H1 (cell line): Measurements from ENCODE around the gene PAPOLA. TPM values are rescaled to one million over a fixed set of nuclear protein-coding genes. Genes with fewer than 3 reads are reported as not detected.

Source experiments
- CTBP2 ChIP-seq: IDR thresholded peaks from 2 replicates; pipeline ENCODE4 v1.7.0; 2011; ENCODE audit warnings: borderline replicate concordance, mild to moderate bottlenecking, moderate library complexity, mixed read lengths, low read length; ENCODE audit not compliant: insufficient read depth, insufficient read length
- polyA plus RNA-seq, 7 experiments: library from polyadenylated mRNA; depleted of rRNA in 3 of 7; stranded (reverse) in 5 of 7; unstranded in 2 of 7; fragments of >200 nt in 5 of 7; fragments of 200-250 nt in 2 of 7; gene quantifications; 1 replicate in 5 of 7; 2 replicates in 1 of 7; 4 replicates in 1 of 7; pipeline versions ENCODE4 v1.2.1 to v1.2.3, GENCODE V29; 2011 to 2013; ENCODE audit warnings: missing spikeins in 2 of 7, mixed read lengths in 2 of 7
- total RNA-seq: library from RNA; stranded (reverse); fragmentation: NEBNext Ultra II Directional; extraction: Animal tissue kit (Norgen Biotek cat#: 25700); gene quantifications from 2 replicates; pipeline ENCODE4 v1.2.1, GENCODE V29; 2021

Gene PAPOLA
- total and polyA plus RNA-seq, 2 of the 8 experiments (the other 6 are each of a cell fraction or from before 2014, with no cell fraction given) = 163 to 239 TPM

DNA sequence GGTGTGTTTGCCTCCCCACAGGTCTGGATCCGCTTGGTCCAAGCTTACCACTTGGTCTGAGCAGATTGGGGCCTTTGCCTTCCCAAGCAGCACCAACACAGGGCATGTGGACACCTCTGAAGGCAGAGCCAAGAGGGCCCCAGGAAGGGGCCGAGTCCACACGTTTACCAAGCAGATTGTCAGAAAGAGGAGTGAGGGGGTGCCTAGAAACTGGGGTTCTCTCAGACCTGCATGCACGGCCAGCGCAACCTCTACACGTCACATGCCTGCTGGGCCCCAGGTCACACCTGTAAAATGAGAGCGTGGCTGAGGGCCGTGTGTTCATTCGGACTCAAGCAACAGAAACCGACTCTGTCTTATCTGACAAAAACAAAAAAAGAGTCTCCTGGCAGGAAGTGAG is 96.9 kb downstream of the PAPOLA start (continued):
- TF ChIP-seq CTBP2 = no peak
